NCI-H2029 (cell line): ENCODE results near the gene RNF208.

ENCODE experiments used
- DNase-seq: peaks from one replicate; lab custom pipeline; 2025; lab: John Stamatoyannopoulos, UW

RNF208 gene

DNA sequence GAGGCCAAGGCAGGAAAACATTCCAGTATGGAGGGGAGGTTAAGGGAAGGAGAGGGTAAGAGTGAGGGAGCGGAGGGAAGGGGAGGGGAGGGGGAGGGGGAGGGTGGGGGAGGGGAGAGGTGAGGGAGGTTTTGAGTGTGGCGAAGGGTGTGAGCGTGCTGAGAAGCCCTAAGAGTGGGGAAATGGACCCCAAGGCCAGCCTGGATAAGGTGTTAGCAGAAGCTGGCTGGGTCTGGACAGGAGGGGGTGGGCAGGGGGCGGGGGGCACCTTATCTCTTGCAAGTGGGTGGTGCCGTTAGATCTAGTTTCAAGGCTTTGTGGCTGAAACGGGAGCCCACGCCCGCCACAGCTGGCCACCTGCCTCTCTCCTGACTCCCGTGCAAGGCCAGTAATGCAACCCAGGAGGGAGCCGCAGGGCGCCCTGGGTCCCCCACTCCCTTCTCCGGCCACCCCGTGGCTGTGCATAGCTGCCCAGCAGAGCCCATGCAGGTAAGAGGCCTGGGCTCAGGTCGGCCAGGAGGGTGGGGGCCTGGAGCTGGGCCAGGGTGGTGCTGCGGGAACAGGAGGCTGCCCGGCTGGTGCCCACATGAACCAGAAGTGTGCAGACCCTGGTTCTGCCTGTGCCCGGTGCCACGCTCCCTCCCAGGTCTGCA lies 5.9 kb upstream of the RNF208 start:
- DNase-seq = no peak

DNA sequence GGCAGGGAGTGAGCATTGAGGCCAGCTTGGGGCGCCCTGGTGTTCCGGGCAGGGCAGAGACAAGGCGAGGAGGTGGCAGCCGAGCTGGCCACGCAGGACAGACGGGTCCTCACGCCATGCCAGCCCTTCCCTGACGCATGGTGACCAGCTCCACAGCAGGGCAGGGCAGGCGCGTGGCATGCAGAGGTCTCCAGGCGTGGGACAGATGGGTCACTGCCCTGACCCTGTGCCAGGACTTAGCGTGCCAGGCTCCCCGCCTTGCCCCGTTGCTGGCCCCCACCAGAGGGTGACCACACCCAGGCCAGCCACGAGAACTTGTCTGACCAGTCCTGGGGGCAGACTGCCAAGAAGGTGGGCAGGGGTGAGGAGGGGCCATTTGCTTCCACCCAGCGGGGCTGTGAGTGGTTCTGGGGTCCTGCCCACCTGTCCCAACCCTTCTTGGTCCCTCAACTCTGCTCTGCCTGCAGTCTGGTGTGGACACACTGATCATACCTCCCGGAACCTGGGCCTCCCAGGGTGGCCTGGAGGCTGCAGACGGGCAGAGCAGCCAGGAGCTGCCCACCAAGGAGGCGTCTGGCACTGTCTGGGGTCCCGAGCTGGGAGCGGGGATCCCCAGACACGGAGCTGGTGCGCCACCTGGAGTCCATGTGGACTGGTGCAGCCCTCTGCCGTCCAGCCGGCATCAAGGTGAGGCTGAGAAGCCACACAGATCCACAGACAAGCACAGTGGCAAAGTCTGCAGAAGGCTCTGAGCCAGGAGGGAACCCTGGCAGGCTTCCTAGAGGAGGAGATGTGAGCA lies 5.2 kb upstream of the RNF208 start, which contains the start of gene RNF224:
Gene RNF224, plus strand, starts transcription at position 449 of the 799 bp plus-strand sequence. CDS start 834 bp downstream, outside the sequence.
- peak; percentile 68 for DNase-seq

- DNase-seq = no peak
Measured at GRCh38 chr9:137226338-137227053, 4.5 kb upstream of the RNF208 start.

DNA sequence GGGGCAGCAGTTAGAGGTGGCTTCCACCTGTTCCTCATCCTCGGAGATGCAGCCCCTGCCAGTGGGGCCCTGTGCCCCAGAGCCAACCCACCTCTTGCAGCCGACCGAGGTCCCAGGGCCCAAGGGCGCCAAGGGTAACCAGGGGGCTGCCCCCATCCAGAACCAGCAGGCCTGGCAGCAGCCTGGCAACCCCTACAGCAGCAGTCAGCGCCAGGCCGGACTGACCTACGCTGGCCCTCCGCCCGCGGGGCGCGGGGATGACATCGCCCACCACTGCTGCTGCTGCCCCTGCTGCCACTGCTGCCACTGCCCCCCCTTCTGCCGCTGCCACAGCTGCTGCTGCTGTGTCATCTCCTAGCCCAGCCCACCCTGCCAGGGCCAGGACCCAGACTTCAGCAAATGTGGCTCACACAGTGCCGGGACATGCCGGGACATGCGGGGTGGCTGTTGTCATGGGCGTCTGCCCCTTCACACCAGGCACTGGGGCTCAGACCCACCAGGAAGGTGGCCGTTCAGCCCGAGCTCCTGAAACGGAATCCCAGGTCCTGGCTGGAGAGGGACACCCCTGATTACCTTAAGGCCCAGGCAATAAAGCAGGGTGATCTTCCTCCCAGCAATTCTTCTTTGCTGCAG lies 3.8 kb upstream of the RNF208 start:
- DNase-seq = no peak

GRCh38 chr9:137224830-137225694 lies 3.0 kb upstream of the RNF208 start, which contains the start of gene CYSRT1:
Gene CYSRT1, plus strand, starts transcription at chr9:137225174. Its CDS starts 448 bp downstream, at chr9:137225622.
- no peak for DNase-seq

GRCh38 chr9:137223078-137223970 lies 1.3 kb upstream of the RNF208 start:
- DNase-seq = peak; percentile 99

DNA sequence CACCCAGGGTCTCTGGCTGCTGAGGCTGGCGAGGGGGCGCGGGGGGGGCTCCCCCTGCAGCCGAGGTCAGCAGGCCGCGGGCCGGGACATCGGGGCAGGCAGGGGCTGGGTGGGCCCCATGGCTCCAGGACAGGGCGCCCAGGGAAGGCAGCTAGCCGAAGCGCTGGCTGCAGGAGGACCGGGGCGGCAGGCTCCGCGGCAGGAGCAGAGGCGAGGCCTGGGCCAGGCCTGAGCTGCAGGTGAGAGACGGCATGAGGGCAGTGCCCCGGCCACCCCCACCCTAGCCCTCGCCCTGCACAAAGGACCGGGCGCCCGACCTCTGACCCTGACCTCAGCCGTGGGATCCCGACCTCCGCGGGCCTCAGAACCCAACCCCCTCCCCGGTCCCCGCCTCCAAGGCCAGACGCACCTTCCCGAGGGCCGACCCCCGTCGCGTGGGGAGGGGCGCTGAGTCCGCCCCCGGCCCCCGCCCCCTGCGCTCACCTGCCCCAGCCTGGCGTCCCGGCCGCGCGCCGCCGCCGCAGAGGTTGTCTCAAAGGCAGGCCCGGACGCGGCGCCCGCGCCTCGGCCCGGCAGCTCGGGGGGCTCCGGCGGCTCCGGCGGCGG lies 431 bp downstream of the RNF208 start:
- DNase-seq = no peak

GRCh38 chr9:137221095-137221505 lies 940 bp downstream of the RNF208 start:
- no peak for DNase-seq

DNA sequence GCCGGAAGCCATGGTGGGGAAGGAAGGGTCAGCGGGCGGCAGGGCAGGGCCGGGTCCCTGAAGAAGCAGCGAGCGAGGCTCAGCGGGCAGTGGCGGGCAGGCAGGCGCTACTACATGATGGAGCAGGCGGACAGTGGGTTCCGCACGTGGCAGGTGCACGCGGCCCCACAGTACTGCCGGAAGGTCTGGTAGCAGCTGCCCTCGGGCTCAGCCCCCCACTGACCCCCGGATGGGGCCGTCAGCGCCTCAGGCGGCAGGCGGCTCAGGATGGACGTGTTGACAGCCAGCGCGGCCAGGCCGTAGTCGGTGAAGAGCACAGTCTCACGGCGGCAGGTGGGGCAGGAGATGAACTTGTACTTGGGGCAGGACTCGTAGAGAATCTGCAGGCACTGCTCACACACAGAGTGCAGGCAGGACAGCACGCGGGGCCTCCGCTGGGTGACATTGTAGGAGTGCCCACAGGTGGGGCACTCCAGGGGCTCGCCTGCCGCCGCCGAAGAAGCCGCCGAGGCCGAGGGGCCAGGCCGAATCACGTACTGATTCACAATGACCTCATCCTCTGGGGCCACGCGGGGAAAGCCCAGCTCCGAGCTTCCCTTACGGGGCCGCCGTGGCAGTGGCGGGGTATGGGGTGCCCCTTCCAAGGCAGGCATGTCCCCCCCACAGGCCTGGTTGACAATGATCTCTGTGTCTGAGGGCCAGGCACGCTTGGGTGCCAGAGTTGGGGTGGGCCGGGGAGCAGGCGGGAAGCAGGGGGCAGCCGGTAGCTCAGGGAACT lies 1.5 kb downstream of the RNF208 start:
- no peak for DNase-seq

DNA sequence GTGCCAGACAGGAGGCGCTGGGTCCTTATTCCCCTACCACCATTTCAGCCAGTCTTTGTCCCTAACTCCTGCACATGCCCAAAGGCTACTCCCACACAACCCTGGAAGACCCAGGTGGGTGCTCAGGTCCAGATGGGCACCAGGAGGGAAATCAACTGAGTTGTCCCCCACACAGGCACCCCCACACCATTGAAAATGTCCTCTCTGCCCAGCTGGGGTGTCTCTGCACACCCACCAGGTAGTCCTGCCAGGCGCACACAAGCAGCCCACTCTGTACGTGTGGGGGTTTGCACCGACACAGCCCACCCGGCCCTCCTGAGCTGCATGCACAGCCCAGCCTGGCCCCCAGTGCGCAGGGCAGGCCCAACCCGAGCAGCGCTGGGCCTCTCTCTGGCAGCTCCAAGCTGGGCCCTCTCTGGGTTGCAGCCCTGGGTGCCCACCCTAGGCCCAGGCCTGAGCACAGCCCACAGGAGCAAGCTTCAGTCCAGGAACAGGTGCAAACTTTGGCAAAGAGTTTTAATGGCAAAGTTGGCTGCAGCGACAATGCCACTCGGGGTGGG lies 2.2 kb downstream of the RNF208 start:
- no peak for DNase-seq

DNA sequence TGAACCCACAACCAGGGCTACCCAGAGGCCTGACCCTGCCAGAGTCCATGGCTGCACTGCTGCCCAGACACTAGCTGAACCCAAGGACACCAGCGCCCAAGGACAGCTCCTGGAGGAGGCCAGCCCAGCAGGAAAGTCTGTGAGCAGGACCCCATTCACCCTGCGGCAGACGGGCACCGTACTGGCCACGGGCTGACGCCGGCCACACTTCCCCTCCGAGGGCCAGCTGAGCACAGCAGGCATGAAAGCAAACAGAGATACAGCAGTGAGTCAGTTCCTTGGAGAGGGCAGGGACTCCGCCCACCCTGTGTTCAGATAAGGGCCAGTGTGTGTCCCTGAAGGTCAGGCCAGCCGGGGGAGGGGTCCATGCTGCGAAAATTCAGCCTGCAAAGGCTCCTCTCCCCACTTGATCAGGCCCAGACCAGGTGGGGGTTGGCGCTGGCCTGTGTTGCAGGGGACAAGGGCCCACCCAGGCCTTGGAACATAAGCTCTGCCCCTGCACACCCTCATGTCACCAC lies 3.2 kb downstream of the RNF208 start:
- peak; percentile 43 for DNase-seq

DNA sequence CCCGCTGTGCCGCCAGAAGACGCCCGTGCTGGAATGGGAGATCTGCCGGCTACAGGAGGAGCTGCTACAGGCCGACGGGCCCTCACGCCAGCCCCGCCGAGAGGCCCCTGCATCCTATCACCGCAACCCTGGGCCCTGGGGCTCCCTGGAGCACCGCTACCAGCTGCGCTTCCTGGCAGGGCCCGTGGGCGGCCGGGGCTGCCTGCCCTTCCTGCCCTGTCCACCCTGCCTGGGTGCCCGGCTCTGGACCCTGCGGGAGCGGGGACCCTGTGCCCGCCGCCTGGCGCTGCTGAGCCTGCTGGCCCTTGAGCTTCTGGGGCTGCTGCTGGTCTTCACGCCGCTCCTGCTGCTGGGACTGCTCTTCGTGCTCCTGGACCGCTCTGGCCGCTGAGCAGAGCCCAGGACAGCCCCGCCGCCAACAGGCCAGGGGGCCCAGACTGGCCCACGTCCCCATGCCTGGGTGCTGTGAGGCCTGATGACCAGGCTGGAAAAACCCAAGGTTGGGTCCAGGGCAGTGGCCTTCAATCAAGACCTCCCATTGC lies 3.8 kb downstream of the RNF208 start:
- DNase-seq = no peak

DNA sequence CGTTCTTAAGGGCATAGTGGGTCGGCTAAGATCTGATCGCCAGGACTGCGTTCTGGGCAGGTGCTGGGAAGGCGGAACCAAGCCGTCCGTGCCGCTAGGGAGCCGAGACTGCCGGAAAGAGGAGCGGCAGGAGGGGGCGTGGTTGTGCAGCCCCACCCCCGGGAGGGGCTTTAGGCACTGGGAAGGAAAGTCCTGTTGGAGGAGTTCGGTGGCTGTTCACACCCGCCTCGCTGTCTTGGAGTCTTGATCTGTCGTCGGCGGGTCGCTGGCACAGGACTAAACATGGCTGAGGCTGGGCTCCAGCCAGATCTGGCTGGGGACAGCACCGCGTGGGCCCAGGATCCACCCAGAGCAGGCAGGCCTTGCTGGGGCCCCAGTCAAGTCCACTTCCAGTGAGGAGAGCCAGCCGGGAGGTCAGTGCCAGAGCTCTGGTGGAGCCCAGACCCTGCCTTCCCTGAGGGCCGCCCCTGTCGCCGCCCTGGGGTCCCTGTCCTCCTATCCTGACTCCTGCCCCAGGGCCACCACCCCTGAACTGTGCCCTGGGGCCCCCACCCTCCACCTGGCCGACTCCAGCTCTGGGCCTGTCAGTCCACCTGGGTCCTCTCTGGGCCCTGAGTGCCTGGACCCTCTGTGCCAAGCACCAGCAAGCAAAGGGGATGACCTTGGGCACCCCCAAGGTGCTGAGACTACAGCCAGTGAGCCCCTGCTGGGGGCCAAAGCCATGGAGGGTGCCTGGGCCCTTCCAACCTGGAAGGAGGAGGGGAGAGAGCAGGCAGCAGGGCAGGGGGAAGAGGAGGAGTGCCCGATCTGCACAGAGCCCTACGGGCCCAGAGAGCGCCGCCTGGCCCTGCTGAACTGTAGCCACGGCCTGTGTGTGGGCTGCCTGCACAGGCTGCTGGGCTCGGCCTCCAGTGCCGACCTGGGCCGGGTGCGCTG lies 4.5 kb downstream of the RNF208 start:
- DNase-seq = peak; percentile 83

DNA sequence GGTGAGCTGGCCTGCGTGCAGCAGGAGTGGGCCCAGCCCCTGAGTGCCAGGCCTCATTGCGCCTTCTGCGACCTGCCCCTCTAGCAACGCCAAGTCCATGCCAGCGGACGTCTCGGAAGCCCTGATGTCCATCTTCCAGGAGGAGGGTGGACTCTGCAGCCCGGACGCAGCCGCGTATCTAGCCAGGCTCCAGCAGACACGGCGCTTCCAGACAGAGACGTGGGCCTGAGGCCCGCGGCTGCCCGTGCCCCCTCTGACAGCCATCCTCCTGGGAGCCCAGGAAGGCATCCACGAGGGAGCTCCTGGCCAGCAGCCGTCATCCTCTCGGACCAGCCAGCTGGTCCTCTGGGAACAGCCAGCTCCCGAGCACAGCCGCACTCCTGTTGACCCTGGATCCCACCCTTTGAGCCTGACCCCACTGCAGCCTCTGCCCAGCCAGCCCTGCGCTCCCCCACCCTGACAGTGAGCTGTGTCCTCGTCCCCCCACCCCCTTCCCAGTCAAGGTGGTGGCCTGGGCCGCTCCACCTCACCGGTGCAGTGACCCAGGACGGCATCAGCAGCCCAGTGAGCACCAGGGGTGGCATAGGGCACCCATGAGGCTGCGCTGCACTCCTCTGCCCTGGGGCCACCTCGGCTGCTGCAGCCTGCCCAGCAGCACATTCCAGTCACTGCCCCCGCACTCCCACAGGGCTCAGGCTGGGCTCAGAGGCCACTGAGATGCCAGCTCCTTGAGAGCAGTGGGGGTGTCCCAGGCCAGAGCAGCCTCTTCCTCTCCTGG lies 5.7 kb downstream of the RNF208 start:
- no peak for DNase-seq

DNA sequence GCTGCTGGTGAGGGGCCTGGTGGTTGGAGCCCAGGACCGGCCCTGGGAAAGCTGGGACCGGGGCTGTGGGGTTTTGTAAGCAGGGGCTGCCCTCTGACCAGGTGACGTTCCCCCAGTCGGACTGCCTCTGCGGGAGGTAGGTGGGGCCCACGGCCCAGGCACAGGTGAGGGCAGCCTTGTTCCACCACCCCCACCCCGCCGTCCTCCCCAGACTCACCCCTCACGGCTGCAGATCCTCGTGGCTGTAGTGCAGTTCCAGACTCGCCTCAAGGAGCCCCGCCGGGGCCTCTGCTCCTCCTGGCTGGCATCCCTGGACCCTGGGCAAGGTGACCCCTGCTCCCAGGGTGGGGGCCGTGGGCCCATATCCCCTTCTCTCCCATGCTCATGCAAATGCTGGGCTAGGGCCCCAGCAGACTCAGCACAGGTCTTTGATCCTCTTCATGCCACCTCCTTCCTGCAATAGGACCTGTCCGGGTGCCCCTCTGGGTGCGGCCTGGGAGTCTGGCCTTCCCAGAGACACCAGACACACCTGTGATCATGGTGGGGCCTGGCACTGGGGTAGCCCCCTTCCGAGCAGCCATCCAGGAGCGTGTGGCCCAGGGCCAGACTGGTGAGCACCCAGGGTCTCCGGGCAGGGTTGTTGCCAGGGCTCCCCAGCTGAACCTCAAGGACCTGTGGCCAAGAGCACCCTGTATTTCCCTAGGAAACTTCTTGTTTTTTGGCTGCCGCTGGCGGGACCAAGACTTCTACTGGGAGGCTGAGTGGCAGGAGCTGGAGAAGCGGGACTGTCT lies 6.6 kb downstream of the RNF208 start:
- no peak for DNase-seq
